GM19239 (cell line): ENCODE data around the gene ARMC7.
"Not testable (repeated sequence)": the region's sequence is repeated elsewhere in the genome, so short reads cannot be mapped to it uniquely, and the experiment has no call there.

ENCODE experiments used
- DNase-seq: peaks from one replicate; pipeline ENCODE4 v3.0.0; 2011; ENCODE audit warnings: low spot score; ENCODE audit not compliant: insufficient read length
- FAIRE-seq: peaks from 2 replicates; lab custom pipeline; 2011; peaks lifted over from hg19 to GRCh38; lab: Jason Lieb, UNC

Gene ARMC7

DNA sequence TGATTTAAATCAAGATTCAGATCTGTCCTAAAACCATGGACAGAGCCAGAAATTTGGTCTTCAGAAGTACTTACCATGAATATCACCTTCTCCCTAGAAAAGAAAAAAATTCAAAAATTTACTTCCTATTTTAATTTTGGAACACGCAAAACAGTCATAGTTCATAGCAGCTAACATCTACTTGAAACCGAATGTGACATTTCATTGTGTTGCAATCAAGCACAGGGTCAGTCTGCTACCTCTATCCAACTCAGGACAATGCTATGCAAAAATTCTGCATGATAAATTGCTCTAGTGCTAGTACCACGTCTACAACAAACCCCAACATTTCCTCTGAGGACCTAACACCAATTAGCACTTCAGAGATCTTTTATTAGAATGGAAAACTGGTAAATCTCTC, 36.8 kb downstream of the ARMC7 start:
- no peak for DNase-seq
- no peak for FAIRE-seq

DNA sequence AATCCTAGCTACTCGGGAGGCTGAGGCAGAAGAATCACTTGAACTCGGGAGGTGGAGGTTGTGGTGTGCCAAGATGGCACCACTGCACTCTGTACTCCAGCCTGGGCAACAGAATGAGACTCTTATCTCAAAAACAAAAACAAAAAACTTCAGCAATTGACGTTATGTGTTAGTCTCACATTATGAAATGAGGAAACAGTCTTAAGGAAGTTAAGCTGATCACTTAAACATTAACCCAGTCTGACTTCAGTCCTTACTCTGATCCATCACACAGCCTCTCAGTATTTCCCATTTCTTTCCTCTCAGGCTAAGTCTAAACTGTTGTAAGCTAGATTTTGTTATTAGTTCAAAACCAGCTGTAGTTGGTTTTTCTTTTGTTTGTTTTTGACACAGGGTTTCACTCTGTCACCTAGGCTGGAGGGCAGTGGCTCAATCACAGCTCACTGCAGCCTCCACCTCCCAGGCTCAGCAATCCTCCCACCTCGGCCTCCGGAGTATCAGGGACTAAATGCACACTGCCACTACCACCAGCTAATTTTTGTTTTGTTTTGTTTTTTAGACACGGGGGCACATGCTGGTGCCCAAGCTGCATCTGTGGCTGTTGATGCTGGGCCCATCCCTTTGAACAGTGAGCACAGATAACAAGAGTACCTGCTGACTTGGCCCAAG, 38.2 kb downstream of the ARMC7 start:
- DNase-seq (no peak), FAIRE-seq (peak; percentile 56)

DNA sequence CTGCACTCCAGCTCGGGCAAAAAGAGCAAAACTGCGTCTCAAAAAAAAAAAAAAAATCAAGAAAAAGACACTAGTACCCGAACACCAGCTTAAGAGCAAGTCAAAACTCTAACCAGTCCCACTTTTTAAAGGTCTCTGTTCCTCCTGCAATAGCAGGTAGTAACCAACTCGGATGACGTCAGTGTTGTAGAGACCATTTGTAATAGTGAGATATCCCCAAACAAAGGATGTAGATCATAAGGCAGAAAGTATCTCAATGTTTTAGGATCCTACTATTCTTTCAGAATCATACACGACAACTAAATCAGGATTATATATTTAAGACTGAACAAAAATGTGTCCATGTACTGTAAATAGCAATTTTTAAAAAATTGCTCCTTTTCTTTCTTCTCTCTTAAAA, 42.2 kb downstream of the ARMC7 start:
- DNase-seq (no peak), FAIRE-seq (no peak)

DNA sequence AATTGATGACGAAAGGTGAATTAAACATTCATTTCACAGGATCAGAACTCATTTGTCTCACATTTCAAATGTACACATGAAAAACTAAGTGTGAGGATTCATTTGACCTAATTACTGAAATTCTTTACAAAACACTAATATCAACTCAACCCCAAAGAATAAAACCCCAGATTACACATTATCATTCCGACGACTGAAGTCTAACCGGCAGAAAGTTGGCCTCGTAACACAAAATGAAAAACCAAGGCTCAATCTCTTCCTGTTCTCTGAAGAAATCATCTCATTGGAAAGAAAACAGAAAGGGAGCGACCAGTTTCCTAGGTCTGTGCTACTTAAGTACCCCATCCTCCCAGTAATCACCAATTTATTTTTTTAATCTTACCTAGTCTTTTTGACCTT, 42.8 kb downstream of the ARMC7 start:
- DNase-seq (no peak), FAIRE-seq (no peak)

DNA sequence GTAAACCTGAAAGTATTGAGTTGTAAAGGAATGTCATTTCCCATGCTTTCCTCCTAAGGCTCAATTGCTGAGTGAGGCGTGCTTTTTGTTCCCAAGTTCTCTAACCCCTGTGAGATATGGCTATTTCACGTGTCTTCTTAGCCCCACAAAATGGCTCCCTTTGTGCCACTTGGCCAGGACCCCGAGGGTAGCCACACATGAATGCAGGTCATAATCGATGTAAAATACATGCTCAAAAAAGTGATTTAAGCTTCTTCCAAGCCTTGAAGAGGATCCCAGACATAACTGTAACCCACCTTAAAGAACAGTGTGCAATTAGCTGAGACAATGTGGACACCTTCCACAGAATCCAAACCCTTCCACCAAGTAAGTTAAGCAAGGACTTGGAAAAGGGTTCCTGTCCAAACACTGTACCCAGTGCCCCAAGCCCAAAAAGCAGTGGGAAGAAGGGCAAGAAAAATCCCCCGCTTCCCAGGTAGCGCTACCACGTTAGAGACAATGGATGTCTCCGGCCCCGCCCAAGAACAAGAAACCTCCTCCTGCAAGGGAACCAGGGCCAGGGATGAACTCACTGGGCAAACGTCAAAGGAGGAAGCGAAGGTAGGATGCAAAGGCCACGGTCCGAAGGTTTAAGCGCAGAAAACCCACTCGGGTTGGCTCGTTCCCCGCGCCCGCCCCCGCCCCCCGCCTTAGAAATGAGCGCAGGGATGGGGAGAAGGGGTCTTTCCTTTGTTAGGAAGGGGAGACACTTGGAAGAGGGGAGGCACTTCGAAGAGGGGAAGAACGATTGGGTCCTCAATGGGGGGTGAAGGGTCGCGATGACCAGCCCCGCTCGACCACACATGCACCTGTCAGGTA, 43.4 kb downstream of the ARMC7 start:
- no peak for DNase-seq
- peak; percentile 60 for FAIRE-seq

DNA sequence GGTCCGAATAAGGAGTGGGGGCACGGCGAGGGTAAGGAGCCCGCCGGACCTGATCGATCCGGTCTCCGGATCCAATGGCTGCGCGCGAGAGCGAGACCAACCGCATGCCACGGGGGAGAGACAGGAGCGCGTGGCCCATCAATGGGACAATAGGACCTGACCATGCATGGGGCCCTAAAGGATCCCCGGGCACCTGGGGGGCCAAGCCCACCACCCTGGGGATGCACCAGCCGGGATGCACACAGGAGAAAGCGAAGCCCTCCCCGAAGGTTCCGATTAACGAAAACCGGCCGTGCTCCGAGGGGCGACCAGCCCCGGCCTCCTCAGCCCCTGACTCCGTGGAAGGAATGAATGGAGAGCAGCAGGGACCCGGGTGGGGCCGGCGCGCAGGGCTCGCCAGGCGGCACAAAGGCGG, 44.0 kb downstream of the ARMC7 start:
- DNase-seq (no peak), FAIRE-seq (no peak)

DNA sequence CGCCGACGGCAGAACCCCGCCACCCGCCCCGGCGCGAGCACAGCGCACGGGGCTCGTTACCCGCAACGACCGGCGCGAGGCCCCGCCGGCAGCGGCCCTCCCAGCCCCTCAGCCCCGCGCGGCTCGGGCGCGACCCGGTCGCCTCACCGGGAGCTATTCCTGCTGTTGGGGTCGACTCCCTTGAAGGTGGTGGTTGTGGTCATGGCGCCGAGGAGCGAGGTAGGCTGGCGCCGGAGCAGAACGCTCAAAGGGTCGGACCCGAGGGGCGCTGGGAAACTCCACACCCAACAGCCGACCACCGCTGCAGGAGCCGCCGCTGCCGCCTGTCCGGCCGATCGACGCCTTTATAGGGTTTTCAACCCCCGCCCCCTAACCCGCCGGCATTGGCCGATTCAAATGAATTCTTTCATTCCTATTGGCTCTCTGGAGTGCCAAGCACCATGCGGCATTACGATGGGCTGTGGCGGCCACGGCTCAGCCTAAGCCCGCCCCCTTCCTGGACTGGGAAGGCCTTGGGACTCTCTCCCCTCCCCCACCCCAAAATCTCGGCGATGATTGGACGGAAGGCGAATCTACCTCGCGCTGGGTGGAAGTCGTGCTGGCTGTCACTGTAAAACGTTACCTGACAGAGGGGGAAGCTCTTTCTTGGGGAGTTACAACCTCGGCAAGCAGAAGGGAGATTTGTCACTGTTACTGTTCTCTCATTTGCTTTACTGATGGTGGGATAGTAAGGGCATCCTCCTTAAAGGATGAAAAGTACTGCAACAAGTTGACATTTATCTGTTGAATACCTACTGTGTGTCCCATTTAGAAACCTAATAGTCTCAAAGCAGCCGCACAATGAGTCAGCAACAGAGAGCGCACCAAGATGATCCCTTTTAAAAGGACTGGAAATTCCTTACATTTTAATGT, 44.7 kb downstream of the ARMC7 start, which contains the start of gene JPT1:
Gene JPT1 (minus strand): TSS at position 318 of the 912 bp plus-strand sequence. CDS start 115 bp downstream, at position 203.
- FAIRE-seq, result peak; percentile 97
- peak; percentile 96 for DNase-seq

DNA sequence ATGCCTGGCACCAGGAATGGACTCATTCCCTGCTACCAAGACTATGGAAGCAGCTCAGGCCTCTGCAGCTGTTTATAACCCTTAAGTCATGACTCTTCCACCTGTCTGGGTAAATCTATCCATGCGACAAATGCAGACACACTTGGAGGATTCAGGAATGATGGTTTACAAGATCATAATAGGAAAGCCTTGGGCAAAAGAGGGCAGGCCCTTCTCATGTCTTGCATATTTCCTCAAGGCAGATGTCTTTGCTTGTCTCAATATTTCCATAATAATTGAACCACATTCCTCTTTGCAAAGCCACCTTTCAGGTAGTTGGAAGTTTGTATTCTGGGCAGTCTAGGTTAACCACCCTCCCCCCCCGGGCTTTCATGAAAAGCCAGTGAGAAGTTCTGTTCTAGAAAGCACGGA, 45.4 kb downstream of the ARMC7 start:
- FAIRE-seq (no peak), DNase-seq (no peak)

DNA sequence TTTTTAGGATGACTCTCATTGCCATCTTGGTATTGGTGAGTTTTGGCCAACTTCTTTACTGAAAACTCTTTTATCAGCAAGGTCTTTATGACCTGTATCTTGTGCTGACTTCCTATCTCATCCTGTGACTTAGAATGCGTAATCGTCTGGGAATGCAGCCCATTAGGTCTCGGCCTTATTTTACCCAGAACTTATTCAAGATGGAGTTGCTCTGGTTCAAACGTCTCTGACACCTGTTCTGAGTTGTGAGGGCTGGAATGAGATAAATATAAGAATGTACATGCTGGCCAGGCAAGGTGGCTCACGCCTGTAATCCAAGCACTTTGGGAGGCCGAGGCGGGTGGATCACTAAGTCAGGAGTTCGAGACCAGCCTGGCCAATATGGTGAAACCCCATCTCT, 48.7 kb downstream of the ARMC7 start:
- not testable (repeated sequence) for FAIRE-seq, DNase-seq

DNA sequence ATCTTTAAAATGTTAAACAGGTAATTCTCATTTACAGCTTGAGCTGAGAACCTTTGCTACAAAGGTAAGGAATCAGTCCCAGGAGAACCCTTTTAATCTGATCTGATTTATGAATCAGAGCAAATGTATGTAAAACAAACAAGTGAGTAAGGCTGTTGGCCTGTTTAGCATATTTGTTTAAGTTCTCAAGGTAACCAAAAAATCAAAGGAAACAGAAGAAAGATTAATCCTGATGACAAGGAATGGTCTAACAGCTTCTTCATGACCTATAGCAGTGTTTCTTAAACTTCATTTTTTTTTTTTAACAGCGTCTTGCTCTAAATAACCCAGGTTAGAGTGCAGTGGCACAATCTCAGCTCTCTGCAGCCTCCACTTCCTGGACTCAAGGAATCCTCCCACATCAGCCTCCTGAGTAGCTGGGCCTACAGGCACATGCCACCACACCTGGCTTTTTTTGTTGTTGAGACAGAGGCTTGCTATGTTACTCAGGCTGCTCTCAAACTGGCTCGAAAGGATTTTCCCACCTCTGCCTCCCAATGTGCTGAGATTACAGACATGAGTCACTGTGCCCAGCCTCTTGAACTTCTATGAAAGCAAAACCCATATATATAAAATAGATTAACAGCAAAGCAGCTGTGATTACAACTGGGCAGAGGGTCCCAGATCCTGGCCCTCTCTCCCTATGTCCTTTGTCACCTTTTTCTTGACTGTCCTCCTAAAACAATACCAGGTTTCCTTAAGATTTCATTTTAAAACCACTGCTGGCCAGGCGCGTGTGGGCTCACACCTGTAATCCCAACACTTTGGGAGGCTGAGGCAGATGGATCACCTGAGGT, 49.6 kb downstream of the ARMC7 start:
- FAIRE-seq, result no peak

DNA sequence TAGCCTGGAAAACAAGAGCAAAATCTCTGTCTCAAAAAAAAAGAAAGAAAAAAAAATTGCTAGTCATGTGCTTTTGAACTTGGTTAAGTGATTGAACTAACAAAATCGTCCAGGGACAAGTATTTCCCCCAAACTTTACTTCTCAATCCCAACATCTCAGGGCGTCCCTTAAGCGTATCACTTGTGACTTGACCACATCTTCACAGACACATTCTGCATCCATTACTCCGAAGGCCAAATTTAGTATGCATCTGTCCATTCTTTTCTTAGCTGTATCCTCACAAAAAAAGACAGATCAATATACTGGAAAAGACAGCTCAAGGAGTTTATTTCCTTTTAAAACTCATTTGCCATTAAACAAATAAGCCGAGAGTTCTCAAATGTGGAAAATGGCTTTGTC, 50.4 kb downstream of the ARMC7 start:
- DNase-seq (no peak), FAIRE-seq (no peak)

More for the DNA sequence above, 49.6 kb downstream of the ARMC7 start:
- DNase-seq, result no peak

DNA sequence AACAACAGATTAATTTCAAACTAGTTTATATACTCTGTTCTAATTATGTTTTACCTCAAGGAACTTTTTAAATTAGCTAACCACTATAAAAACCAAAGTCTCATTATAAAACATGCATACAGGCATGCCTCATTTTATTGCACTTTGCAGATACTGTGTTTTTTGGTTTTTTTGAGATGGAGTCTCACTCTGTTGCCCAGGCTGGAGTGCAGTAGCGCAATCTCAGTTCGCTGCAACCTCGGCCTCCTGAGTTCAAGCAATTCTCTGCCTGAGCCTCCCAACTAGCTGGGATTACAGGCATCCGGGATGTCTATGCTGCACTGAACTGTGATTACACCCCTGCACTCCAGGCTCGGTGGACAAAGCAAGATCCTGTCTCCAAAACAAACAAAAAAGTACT, 53.3 kb downstream of the ARMC7 start:
- DNase-seq, result no peak
- FAIRE-seq, result no peak

DNA sequence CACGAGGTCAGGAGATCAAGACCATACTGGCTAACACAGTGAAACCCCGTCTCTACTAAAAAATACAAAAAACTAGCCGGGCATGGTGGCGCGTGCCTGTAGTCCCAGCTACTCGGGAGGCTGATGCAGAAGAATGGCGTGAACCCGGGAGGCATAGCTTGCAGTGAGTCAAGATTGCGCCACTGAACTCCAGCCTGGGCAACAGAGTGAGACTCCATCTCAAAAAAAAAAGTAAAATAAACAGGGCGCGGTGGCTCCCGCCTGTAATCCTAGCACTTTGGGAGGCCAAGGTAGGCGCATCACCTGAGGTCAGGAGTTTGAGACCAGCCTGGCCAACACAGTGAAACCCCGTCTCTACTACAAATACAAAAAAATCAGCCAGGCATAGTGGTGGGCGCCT, 54.8 kb downstream of the ARMC7 start:
- FAIRE-seq, DNase-seq: not testable (repeated sequence)

DNA sequence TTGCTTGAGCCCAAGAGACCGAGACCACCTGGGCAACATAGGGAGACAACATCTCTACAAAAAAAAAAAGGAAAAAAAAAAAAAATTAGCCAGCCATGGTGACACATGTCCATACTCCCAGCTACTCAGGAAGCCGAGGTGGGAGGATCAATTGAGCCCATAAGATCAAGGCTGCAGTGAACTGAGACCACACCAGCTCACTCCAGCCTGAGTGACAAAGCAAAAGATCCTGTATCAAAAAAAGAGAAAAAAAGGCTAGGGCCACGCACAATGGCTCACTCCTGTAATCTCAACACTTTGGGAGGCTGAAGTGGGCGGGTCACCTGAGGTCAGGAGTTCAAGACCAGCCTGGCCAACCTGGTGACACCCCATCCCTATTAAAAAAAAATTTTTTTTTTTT, 59.2 kb downstream of the ARMC7 start:
- FAIRE-seq (no peak), DNase-seq (no peak)

DNA sequence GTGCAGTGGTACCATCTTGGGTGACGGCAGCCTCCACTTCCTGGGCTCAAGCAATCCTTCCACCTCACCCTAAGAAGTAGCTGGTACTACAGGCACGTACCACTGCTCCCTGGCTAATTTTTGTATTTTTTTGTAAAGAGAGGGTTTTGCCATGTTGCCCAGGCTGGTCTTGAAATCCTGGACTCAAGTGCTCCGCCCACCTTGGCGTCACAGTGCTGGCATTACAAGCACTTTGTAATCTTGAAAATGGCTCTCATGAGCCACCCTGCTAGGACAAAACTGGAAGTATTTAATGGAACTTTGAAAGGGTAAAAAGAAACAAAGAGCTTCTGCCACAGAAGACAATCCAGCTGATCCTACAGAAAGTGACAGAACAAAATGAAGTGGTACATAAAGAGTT, 63.8 kb downstream of the ARMC7 start:
- FAIRE-seq (no peak), DNase-seq (no peak)

DNA sequence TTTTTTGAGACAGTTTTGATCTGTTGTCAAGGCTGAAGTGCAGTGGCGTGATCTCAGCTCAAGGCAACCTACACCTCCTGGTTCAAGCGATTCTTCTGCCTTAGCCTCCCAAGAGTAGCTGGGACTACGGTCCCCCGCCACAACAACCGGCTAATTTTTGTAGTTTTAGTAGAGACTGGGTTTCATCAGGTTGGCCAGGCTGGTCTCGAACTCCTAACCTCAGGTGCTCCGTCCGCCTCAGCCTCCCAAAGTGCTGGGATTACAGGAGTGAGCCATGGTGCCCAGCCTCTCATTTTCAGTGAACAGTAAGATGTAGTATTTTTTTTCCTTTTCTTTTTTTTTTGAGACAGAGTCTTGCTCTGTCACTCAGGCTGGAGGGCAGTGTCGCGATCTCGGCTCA, 65.2 kb downstream of the ARMC7 start:
- FAIRE-seq, result no peak
- DNase-seq, result no peak

DNA sequence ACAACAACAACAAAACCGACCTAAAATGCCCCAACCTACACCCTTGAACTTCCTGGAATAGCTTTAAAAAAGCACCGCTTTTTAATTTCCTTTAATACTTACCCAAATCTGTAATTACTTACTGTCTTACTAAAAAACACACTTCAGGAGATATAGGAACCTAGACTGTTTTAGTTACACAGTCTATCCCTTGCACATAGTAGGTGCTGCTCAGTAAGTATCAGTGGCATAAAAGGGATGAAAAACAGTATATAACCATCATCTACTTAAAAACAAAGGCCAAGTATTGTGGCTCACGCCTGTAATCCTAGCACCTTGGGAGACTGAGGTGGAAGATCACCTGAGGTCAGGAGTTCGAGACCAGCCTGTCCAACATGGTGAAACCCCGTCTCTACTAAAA, 66.9 kb downstream of the ARMC7 start:
- DNase-seq, result no peak
- no peak for FAIRE-seq

DNA sequence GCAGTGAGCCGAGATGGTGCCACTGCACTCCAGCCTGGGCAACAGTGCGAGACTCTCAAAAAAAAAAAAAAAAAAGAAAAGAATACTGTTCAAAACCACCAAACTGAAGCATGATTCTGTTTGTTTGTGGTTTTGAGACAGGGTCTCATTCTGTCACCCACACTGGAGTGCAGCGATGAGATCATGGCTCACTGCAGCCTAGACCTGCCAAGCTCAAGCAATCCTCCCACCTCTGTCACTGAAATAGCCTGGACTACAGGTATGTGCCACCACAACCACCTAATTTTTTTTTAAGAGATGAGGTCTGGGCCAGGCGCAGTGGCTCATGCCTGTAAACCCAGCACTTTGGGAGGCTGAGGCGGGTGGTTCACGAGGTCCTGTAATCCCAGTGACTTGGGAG, 68.7 kb downstream of the ARMC7 start:
- FAIRE-seq, result no peak
- no peak for DNase-seq
